GM10266 (cell line): Measurements from ENCODE around the gene COA7.

ENCODE experiments used
- DNase-seq: peaks from one replicate; pipeline ENCODE4 v3.0.0; 2012; ENCODE audit errors: extremely low spot score
- TF ChIP-seq, protein P1 (sequence below): IDR thresholded peaks from 2 replicates; pipeline ENCODE4 v1.5.1; 2012; ENCODE audit warnings: mild to moderate bottlenecking, low read depth; ENCODE audit not compliant: control insufficient read depth, insufficient read depth; ENCODE audit errors: missing control alignments

Gene COA7

DNA sequence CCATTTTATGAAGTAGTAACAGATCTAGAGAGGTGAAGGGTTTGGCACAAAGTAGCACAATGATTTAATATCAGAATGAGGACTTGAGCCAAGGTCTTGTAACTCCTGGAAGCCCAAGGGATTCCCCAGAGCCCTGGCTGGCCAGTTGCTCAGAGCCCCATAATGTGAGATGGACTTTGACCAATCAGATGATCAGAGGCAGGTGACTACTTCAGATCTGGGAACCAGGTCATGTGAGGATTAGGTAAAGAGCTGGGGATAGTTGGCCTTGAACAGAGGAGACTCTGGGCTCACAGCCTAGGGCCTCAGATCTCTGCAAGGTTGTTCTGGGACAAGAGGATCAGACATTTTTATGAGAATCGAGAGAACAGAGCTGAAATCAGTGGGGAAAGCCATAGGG, 46.2 kb downstream of the COA7 start:
- DNase-seq: no peak
- TF ChIP-seq, protein P1, sequence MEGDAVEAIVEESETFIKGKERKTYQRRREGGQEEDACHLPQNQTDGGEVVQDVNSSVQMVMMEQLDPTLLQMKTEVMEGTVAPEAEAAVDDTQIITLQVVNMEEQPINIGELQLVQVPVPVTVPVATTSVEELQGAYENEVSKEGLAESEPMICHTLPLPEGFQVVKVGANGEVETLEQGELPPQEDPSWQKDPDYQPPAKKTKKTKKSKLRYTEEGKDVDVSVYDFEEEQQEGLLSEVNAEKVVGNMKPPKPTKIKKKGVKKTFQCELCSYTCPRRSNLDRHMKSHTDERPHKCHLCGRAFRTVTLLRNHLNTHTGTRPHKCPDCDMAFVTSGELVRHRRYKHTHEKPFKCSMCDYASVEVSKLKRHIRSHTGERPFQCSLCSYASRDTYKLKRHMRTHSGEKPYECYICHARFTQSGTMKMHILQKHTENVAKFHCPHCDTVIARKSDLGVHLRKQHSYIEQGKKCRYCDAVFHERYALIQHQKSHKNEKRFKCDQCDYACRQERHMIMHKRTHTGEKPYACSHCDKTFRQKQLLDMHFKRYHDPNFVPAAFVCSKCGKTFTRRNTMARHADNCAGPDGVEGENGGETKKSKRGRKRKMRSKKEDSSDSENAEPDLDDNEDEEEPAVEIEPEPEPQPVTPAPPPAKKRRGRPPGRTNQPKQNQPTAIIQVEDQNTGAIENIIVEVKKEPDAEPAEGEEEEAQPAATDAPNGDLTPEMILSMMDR: no peak

DNA sequence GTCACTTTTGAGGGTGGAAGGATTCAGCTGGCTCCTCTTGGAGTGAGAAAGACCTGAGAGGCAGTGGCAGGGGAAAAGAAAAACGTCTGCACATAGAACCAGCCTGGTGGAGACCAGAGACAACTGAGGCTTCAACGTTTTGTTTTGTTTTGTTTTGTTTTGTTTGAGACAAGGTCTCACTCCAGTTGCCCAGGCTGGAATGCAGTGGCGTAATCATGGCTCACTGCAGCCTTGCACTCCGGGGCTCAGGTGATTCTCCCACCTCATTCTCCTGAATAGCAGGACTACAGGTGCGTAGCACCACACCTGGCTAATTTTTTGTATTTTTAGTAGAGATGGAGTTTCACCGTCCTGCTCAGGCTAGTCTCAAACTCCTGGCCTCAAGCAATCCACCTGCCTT, 52.9 kb downstream of the COA7 start:
- no peak for DNase-seq
- TF ChIP-seq, protein P1: no peak

DNA sequence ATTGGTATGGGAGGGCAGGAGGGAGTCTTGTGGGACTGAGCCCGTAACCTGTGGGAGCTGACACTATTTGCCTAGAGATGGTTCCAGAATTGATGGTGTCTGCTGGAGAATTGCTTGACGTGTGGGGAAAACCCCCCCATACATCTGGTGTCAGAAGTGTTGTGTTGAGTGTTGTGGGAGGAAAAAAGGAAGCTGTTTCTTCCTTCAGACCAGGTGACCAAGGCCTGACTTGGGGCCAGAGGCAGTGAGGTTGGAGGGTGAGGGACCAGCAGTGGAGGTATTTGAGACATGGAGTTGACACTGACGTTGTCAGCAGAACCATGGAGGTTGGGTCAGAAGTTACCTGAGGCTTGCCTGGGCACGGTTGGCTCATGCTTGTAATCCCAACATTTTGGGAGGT, 56.8 kb downstream of the COA7 start:
- peak; percentile 42 for DNase-seq
- TF ChIP-seq, protein P1: no peak

DNA sequence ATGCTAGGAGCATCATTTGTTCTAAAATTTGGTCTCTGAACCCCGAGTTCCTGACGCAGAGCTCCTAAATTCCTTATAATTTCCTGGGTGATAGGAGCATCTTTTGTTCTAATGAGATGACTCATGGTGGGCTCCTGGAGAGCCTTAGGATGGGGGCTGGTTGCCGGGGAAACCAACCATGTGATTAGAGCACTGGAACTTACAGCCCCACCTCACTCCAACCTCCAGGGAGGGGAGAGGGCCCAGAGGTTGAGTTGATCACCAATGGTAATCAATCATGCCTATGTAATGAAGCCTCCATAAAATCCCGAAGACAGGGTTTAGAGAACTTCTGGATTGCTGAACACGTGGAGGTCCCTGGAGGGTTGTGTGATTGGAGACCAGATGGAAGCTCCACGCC, 57.5 kb downstream of the COA7 start:
- TF ChIP-seq, protein P1: no peak
- no peak for DNase-seq

DNA sequence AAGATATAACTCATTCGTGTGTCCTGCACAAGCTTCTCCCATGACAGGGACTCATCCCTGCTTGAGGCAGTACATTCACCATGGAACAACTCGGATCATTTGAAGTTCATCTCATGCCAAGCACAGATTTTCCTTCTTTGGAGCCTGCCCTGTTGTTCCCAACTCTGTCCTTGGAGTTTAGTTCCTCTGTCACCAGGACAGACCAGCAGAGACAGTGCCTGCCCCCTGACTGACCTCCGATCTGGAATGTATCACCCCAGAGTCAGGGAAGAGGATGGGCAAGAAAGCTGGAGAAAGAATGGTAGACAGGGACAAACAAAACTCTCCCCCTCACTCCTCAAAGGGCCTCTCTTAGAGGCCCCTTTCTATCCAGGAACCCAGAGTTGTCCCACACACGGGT, 60.2 kb downstream of the COA7 start:
- no peak for DNase-seq
- TF ChIP-seq, protein P1: no peak

DNA sequence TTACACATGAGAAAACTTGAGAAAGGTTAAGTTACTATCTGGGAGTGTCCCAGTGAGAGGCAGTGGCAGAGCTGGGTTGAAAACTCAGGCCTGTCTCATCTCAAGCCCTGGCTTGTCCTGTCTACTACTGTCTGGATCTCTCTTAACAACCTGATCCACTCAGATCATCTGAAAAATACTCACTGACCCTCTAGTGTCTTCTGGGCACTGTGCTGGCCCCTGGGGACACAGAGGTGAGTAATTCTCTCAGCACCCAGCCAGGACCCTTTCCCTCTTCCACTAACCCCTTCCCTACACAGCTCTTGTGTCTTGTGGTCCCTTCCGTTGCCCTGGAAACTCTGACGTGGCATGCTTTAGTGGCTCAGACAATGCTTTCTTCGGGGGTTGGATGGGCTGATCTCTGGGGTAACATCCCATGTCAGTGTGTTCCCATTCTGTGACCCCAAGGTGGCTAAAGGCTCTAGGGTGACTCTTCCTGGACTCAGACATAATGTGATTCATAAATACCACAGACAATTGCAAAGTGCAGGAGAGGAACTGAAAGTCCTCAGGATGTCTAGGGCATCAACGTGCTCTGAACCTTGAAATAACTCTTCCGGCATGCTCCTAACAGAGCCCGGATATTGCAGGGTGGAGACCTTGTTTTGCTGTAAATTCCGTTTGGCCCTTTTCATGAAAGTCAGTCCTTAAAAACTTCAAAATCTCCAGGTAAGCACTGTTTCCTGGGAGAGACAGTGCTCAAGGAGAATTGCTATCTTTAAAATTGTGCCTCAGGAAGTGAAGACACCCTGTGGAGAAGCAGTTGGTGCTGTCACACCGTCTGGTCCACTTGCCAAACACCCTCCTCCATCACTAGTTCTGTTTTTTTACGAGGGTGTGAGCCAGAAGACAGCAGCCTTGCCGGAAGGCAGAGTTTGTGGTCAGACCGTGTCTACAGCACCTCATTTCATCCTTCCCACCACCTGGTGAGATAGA, 61.1 kb downstream of the COA7 start:
- DNase-seq: peak; percentile 69
- TF ChIP-seq, protein P1: no peak
